Neural cell (in vitro differentiated cells): ENCODE results near the gene C3orf62. TPM values are rescaled to one million over a fixed set of nuclear protein-coding genes. Genes with fewer than 3 reads are reported as not detected.

Source experiments
- H2AFZ ChIP-seq: fragments of 200-600, 300-800 bp; sonication (generic), shearing (Covaris generic); 2 replicates; pipeline ENCODE4 v1.6.0; 2014; ENCODE audit warnings: low read depth, mild to moderate bottlenecking, antibody characterized with exemption, low read length, moderate library complexity
- H3F3A ChIP-seq: fragments of 200-600 bp; shearing (Covaris generic); 2 replicates; pipeline ENCODE4 v1.6.1; 2016; ENCODE audit warnings: mild to moderate bottlenecking, moderate library complexity, mixed read lengths, antibody characterized with exemption, low read length; ENCODE audit not compliant: insufficient read depth, poor library complexity, severe bottlenecking
- H3K27ac ChIP-seq: fragments of 200-600, 300-800 bp; sonication (generic), shearing (Covaris generic); 2 replicates; pipeline ENCODE4 v1.5.1; 2014; ENCODE audit warnings: mild to moderate bottlenecking, low read length, moderate library complexity
- H3K27me3 ChIP-seq: fragments of 300-800, 200-600 bp; sonication (generic), shearing (Covaris generic); 2 replicates; pipeline ENCODE4 v1.6.0; 2014; ENCODE audit warnings: mild to moderate bottlenecking, low read depth, low read length, moderate library complexity; ENCODE audit not compliant: insufficient read depth
- H3K36me3 ChIP-seq: fragments of 300-800, 200-600 bp; sonication (generic), shearing (Covaris generic); 2 replicates; pipeline ENCODE4 v1.5.1; 2014; ENCODE audit warnings: mild to moderate bottlenecking, antibody characterized with exemption, low read length, moderate library complexity; ENCODE audit not compliant: insufficient read depth
- H3K4me2 ChIP-seq: fragments of 300-800, 200-600 bp; sonication (generic), shearing (Covaris generic); 2 replicates; pipeline ENCODE4 v1.6.0; 2014; ENCODE audit warnings: mild to moderate bottlenecking, low read length
- H3K4me3 ChIP-seq: fragments of 300-800, 200-600 bp; sonication (generic), shearing (Covaris generic); 2 replicates; pipeline ENCODE4 v1.5.1; 2014; ENCODE audit warnings: mild to moderate bottlenecking, low read length, moderate library complexity
- H3K79me2 ChIP-seq: fragments of 200-600 bp; shearing (Covaris generic); replicated peaks from 2 replicates; pipeline ENCODE4 v1.6.0; 2014; ENCODE audit warnings: mild to moderate bottlenecking, low read length, moderate library complexity; ENCODE audit not compliant: insufficient read depth
- H3K9ac ChIP-seq: fragments of 300-800, 200-600 bp; sonication (generic), shearing (Covaris generic); 2 replicates; pipeline ENCODE4 v1.6.1; 2016; ENCODE audit warnings: mild to moderate bottlenecking, low read length, mixed read lengths
- H3K9me2 ChIP-seq: fragments of 200-600 bp; shearing (Covaris generic); 2 replicates; pipeline ENCODE4 v1.6.1; 2016; ENCODE audit warnings: mild to moderate bottlenecking, low read length, mixed read lengths; ENCODE audit not compliant: insufficient read depth
- H3K9me3 ChIP-seq: fragments of 200-600, 300-800 bp; sonication (generic), shearing (Covaris generic); 2 replicates; pipeline ENCODE4 v1.6.1; 2016; ENCODE audit warnings: mild to moderate bottlenecking, mixed run types, low read length, moderate library complexity, mixed read lengths
- H4K20me1 ChIP-seq: fragments of 200-600 bp; shearing (Covaris generic); 2 replicates; pipeline ENCODE4 v1.6.1; 2016; ENCODE audit warnings: mild to moderate bottlenecking, mixed run types; ENCODE audit not compliant: insufficient read depth
- EZH2 ChIP-seq: fragments of 200-600, 300-800 bp; shearing (Covaris generic), sonication (generic); IDR thresholded peaks from 2 replicates; pipeline ENCODE4 v1.6.1; 2014; ENCODE audit warnings: antibody characterized with exemption, low read length, borderline replicate concordance, mild to moderate bottlenecking; ENCODE audit not compliant: insufficient read depth, poor library complexity, severe bottlenecking
- MXI1 ChIP-seq: fragments of 450-650 bp; conservative IDR thresholded peaks from 2 replicates; pipeline ENCODE4 v1.6.1; 2014; ENCODE audit warnings: antibody characterized with exemption, mild to moderate bottlenecking; ENCODE audit not compliant: poor library complexity, severe bottlenecking
- POLR2AphosphoS5 ChIP-seq: IDR thresholded peaks from 2 replicates; pipeline ENCODE4 v1.6.1; 2012
- RAD21 ChIP-seq: fragments of 450-650 bp; conservative IDR thresholded peaks from 2 replicates; pipeline ENCODE4 v1.6.1; 2014; ENCODE audit warnings: antibody characterized with exemption, mild to moderate bottlenecking, moderate library complexity
- SMC3 ChIP-seq: fragments of 450-650 bp; conservative IDR thresholded peaks from 2 replicates; pipeline ENCODE4 v1.6.1; 2014; ENCODE audit warnings: antibody characterized with exemption, mild to moderate bottlenecking, moderate library complexity; ENCODE audit not compliant: poor library complexity
- polyA minus RNA-seq: library from RNA; depleted of rRNA, polyadenylated mRNA; stranded (reverse); fragments of >200 nt; gene quantifications from 2 replicates; pipeline ENCODE4 v1.2.3, GENCODE V29; 2014
- polyA plus RNA-seq: library from polyadenylated mRNA; depleted of rRNA; stranded (reverse); fragments of >200 nt; gene quantifications from 2 replicates; pipeline ENCODE4 v1.2.3, GENCODE V29; 2014
- TF ChIP-seq, protein P1 (sequence below): IDR thresholded peaks from 2 replicates; pipeline ENCODE4 v1.6.1; 2012; ENCODE audit warnings: borderline replicate concordance
- TF ChIP-seq, protein P2 (sequence below): fragments of 450-650 bp; IDR thresholded peaks from 2 replicates; pipeline ENCODE4 v1.5.1; 2014; ENCODE audit warnings: antibody characterized with exemption, mild to moderate bottlenecking, moderate library complexity; ENCODE audit not compliant: poor library complexity, severe bottlenecking

The C3orf62 gene
- polyA plus RNA-seq (15.6 and 18.0 TPM in 2 replicates), polyA minus RNA-seq (9.5 and 11.0 TPM in 2 replicates)

DNA sequence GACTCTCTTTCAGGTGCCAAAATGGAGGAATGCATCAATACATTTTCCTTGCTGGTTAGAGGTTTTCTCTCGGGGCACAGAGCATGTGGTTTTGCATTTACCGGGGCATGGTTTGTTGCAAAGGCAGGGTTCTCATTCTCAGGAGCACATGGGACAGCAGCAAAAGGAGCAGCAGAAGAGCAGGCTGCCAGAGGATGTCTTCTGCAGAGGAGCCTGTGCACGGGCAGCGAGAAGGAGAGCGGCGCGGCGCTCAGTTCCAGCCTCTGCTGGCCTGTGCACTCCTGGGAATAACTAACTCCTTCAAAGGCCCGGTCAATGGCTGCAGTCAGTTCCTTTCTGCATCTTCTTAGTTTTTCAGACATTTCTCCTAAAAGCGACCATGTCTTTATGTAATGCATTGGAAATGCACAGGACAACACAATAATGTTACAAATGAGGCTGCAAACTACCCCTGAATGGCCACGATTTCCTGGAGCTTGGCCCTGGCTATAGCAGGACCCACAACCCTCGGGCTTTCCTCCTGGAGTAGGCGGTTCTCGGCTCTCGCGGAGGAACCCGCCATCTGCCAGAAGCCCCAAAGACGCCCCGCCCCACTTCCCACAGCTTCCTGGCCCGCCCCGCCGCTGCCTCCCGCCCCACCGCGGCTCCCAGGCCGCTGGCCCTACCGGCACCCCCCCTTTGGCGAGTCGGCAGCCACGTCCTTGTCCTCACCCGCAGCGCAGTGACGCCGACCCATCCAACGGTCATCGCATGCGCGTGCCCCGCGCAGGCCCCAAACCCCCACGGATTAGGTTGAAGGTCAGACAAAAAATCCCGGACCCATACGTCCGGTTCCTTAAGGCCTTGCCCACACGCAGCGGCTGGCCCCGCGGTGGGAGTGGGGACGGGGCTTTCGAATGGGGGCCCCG lies at the start of gene C3orf62:
C3orf62 (minus strand) TSS at position 758 of the 908 bp plus-strand sequence; CDS start at position 398, 360 bp downstream.
- H3K4me3 ChIP-seq, result no peak within 1 kb of the TSS
- no peaks in the 10 kb centered on the region for H3K36me3 ChIP-seq
- no peak within 1 kb of the TSS for H3K9ac ChIP-seq
- no peak for TF ChIP-seq SMC3
- TF ChIP-seq, protein P1, sequence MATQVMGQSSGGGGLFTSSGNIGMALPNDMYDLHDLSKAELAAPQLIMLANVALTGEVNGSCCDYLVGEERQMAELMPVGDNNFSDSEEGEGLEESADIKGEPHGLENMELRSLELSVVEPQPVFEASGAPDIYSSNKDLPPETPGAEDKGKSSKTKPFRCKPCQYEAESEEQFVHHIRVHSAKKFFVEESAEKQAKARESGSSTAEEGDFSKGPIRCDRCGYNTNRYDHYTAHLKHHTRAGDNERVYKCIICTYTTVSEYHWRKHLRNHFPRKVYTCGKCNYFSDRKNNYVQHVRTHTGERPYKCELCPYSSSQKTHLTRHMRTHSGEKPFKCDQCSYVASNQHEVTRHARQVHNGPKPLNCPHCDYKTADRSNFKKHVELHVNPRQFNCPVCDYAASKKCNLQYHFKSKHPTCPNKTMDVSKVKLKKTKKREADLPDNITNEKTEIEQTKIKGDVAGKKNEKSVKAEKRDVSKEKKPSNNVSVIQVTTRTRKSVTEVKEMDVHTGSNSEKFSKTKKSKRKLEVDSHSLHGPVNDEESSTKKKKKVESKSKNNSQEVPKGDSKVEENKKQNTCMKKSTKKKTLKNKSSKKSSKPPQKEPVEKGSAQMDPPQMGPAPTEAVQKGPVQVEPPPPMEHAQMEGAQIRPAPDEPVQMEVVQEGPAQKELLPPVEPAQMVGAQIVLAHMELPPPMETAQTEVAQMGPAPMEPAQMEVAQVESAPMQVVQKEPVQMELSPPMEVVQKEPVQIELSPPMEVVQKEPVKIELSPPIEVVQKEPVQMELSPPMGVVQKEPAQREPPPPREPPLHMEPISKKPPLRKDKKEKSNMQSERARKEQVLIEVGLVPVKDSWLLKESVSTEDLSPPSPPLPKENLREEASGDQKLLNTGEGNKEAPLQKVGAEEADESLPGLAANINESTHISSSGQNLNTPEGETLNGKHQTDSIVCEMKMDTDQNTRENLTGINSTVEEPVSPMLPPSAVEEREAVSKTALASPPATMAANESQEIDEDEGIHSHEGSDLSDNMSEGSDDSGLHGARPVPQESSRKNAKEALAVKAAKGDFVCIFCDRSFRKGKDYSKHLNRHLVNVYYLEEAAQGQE, result no peak
- no peaks in the 10 kb centered on the region for H3K79me2 ChIP-seq
- no peak within 1 kb of the TSS for H2AFZ ChIP-seq
- H3K9me3 ChIP-seq, result no peaks in the 10 kb centered on the region
- H4K20me1 ChIP-seq, result no peaks in the 10 kb centered on the region
- H3K27ac ChIP-seq, result no peak within 1 kb of the TSS
- no peaks in the 10 kb centered on the region for H3K9me2 ChIP-seq
- no peaks in the 10 kb centered on the region for H3F3A ChIP-seq
- H3K27me3 ChIP-seq, result no peaks in the 10 kb centered on the region
- no peak within 1 kb of the TSS for H3K4me2 ChIP-seq

DNA sequence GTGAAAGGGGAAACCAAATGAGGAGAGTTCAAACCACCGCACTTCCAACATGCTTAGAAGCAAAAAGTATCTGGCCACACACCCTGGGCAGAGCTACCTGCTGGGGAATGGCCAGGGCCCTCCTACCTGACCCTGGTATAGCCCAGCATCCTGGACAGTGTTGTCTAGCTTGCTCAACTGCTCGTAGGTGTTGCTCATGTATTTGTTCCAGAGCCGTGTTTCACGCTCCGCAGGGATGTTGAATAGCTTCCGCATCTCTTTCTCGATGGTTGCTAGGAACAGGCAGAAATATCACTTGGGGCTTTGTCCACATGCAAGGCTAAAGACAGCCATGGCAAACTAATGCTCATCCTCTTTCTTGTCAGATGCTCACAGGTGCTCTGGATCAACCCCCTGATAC lies 47.7 kb upstream of the C3orf62 start:
- no peak overlapping the region for H3K9ac ChIP-seq
- no peaks in the 10 kb centered on the region for H3K27me3 ChIP-seq
- no peak for TF ChIP-seq EZH2
- no peak for TF ChIP-seq MXI1
- no peak for TF ChIP-seq RAD21
- TF ChIP-seq, protein P2, sequence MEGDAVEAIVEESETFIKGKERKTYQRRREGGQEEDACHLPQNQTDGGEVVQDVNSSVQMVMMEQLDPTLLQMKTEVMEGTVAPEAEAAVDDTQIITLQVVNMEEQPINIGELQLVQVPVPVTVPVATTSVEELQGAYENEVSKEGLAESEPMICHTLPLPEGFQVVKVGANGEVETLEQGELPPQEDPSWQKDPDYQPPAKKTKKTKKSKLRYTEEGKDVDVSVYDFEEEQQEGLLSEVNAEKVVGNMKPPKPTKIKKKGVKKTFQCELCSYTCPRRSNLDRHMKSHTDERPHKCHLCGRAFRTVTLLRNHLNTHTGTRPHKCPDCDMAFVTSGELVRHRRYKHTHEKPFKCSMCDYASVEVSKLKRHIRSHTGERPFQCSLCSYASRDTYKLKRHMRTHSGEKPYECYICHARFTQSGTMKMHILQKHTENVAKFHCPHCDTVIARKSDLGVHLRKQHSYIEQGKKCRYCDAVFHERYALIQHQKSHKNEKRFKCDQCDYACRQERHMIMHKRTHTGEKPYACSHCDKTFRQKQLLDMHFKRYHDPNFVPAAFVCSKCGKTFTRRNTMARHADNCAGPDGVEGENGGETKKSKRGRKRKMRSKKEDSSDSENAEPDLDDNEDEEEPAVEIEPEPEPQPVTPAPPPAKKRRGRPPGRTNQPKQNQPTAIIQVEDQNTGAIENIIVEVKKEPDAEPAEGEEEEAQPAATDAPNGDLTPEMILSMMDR, result no peak
- no peak for TF ChIP-seq SMC3
- no peak for TF ChIP-seq POLR2AphosphoS5
- H3K36me3 ChIP-seq, result no peaks in the 10 kb centered on the region
- H3K79me2 ChIP-seq, result no peaks in the 10 kb centered on the region
- H3K9me3 ChIP-seq, result no peaks in the 10 kb centered on the region
- no peaks in the 10 kb centered on the region for H3F3A ChIP-seq
- no peaks in the 10 kb centered on the region for H3K9me2 ChIP-seq
- H3K27ac ChIP-seq, result no peak overlapping the region
- H4K20me1 ChIP-seq, result no peaks in the 10 kb centered on the region
- no peak overlapping the region for H2AFZ ChIP-seq
- no peak overlapping the region for H3K4me3 ChIP-seq
- H3K4me2 ChIP-seq, result no peak overlapping the region
